ENCODE measurements around the gene PSMA2. TPM values are rescaled to one million over a fixed set of nuclear protein-coding genes. Genes with fewer than 3 reads are reported as not detected.

PSMA2 gene
- total and polyA plus RNA-seq, 2 donors (not counting 3 experiments of a cell fraction or from before 2014, with no cell fraction given): 107 to 118 TPM

DNA sequence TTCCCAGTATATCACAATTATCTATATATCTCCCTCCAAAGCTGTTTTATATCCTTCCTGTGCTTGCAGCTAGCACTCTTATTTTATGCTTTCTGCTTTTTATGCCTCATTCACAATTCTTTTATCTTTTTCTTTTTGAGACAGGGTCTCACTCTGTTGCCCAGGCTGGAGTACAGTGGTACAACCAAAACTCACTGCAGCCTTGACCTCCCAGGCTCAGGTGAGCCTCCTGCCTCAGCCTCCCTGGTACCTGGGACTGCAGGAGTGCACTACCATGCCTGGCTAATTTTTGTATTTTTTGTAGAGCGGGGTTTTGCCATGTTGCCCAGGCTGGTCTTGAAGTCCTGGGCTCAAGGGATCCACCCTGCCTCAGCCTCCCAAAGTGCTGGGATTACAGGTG lies 25.8 kb downstream of the PSMA2 start:
- peaks cover 6% of the 10 kb centered on the region for H3K4me1 ChIP-seq (ENCODE audit: control insufficient read depth, extremely low read depth, insufficient read depth, low read length)
- no peaks in the 10 kb centered on the region for H3K36me3 ChIP-seq (ENCODE audit: control insufficient read depth in 2 of 2, extremely low read depth in 1 of 2, insufficient read depth in 2 of 2, low read length in 2 of 2)
- dilution Hi-C loops (cut with MboI; ENCODE audit: extremely low pct_ligation_motif_present, low sequenced_read_pairs) (no loop called here), intact Hi-C loops (cut with micrococcal nuclease) (no loop called here)
- no peaks in the 10 kb centered on the region for H3K79me2 ChIP-seq (ENCODE audit: control insufficient read depth, insufficient read depth, low read length)
- ChIA-PET POLR2A (no interaction called here), CTCF (interaction anchor here (0.8 to 1.6 kb wide), 3 partner anchors 19 to 965 kb away, joined by 3 to 5 read pairs (median 3); no protein-coding TSS in a partner anchor)
- no peaks in the 10 kb centered on the region for H3K9me3 ChIP-seq (replicated peaks; ENCODE audit: control insufficient read depth, insufficient read depth, low read length)
- TF ChIP-seq, protein P1, sequence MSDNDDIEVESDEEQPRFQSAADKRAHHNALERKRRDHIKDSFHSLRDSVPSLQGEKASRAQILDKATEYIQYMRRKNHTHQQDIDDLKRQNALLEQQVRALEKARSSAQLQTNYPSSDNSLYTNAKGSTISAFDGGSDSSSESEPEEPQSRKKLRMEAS (IDR thresholded peaks at IDR 0.05; ENCODE audit: insufficient read depth, insufficient read length): no peak
- TF ChIP-seq POLR2A (IDR thresholded peaks at IDR 0.05; ENCODE audit: low read depth, low read length) (no peak), EZH2 (IDR thresholded peaks at IDR 0.05; ENCODE audit: borderline replicate concordance, low read depth, low read length, severe bottlenecking) (no peak), MYC (IDR thresholded peaks at IDR 0.05; ENCODE audit: low read depth, low read length) (no peak), FOS (IDR thresholded peaks at IDR 0.05; ENCODE audit: borderline replicate concordance, insufficient read depth, low read length) (no peak), GATA2 (IDR thresholded peaks at IDR 0.05; ENCODE audit: insufficient read depth, insufficient read length, low read depth, low read length) (no peak), JUN (IDR thresholded peaks at IDR 0.05; ENCODE audit: borderline replicate concordance, insufficient read depth, insufficient read length, low read depth) (no peak), POLR2AphosphoS5 (IDR thresholded peaks at IDR 0.05; ENCODE audit: insufficient read depth, low read depth, low read length) (no peak)
- TF ChIP-seq, protein P2, sequence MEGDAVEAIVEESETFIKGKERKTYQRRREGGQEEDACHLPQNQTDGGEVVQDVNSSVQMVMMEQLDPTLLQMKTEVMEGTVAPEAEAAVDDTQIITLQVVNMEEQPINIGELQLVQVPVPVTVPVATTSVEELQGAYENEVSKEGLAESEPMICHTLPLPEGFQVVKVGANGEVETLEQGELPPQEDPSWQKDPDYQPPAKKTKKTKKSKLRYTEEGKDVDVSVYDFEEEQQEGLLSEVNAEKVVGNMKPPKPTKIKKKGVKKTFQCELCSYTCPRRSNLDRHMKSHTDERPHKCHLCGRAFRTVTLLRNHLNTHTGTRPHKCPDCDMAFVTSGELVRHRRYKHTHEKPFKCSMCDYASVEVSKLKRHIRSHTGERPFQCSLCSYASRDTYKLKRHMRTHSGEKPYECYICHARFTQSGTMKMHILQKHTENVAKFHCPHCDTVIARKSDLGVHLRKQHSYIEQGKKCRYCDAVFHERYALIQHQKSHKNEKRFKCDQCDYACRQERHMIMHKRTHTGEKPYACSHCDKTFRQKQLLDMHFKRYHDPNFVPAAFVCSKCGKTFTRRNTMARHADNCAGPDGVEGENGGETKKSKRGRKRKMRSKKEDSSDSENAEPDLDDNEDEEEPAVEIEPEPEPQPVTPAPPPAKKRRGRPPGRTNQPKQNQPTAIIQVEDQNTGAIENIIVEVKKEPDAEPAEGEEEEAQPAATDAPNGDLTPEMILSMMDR (IDR thresholded peaks at IDR 0.05; ENCODE audit: extremely low read depth in 1 of 2, insufficient read depth in 1 of 2, low read depth in 1 of 2, low read length in 2 of 2): no peak
- H3K27me3 ChIP-seq (ENCODE audit: control insufficient read depth in 2 of 2, insufficient read depth in 2 of 2, low read length in 2 of 2): peaks cover 0 to 3% of the 10 kb centered on the region in 2 experiments
- H3K4me2 ChIP-seq (ENCODE audit: insufficient read depth, low read length): no peak overlapping the region
- no peak overlapping the region for H3K27ac ChIP-seq (ENCODE audit: insufficient read depth, low read depth, low read length)
- H3K9ac ChIP-seq (replicated peaks; ENCODE audit: extremely low read depth, insufficient read depth, low read length): no peak overlapping the region
- H3K9me1 ChIP-seq (replicated peaks; ENCODE audit: control insufficient read depth, extremely low read depth, insufficient read depth, low read length): no peaks in the 10 kb centered on the region
- DNase-seq (ENCODE audit: low read depth, low spot score): no peak
- no peaks in the 10 kb centered on the region for H4K20me1 ChIP-seq (replicated peaks; ENCODE audit: control insufficient read depth, extremely low read depth, insufficient read depth, low read length)
- no peak overlapping the region for H3K4me3 ChIP-seq (replicated peaks in 1 of 3; ENCODE audit: insufficient read depth in 1 of 3, low read depth in 1 of 3, low read length in 3 of 3)
- no TSS peak for BruUV-seq (replicated peaks)
- no peak for FAIRE-seq
- H2AFZ ChIP-seq (ENCODE audit: low read depth, low read length): no peak overlapping the region
